Measurements from ENCODE around the gene ITCH.
"Not testable (repeated sequence)": the region's sequence is repeated elsewhere in the genome, so short reads cannot be mapped to it uniquely, and the experiment has no call there.

ITCH gene

DNA sequence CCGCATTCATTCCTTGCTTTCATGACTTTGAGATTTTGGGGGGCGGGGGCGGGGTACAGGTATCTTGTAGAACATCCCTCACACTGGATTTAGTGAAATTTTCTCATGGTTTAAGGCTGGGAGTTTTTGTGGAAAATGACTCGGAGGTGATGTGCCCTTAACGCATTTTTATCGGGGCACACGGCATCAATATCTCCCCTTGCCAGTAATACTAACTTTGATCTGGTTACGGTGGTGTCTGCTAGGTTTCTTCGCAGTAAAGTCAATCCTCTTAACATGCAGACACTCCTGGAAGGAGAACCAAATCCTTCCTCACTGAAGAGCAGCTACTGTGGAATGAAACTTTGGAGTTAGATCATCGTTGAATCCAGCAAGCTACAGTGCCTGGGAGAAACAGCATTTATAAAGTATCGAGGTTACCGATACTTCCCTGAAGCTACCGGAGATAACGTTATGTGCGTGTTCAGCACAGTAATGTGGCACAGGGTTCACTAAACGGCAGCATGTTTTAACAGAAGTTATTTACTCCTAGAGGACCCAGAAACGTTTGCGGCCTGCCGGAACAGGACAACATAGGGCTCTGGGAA lies 151.9 kb downstream of the ITCH start:
- no peak for DNase-seq (ENCODE audit: low read depth, low spot score)
- ChIA-PET CTCF (interaction anchor here (0.6 to 4.0 kb wide), 3 partner anchors 82 to 255 kb away, joined by 3 to 67 read pairs (median 3); no protein-coding TSS in a partner anchor), POLR2A (no interaction called here)
- peak overlapping the region; percentile 88 for H3K4me3 ChIP-seq (ENCODE audit: low read depth, low read length)
- TF ChIP-seq, protein P1, sequence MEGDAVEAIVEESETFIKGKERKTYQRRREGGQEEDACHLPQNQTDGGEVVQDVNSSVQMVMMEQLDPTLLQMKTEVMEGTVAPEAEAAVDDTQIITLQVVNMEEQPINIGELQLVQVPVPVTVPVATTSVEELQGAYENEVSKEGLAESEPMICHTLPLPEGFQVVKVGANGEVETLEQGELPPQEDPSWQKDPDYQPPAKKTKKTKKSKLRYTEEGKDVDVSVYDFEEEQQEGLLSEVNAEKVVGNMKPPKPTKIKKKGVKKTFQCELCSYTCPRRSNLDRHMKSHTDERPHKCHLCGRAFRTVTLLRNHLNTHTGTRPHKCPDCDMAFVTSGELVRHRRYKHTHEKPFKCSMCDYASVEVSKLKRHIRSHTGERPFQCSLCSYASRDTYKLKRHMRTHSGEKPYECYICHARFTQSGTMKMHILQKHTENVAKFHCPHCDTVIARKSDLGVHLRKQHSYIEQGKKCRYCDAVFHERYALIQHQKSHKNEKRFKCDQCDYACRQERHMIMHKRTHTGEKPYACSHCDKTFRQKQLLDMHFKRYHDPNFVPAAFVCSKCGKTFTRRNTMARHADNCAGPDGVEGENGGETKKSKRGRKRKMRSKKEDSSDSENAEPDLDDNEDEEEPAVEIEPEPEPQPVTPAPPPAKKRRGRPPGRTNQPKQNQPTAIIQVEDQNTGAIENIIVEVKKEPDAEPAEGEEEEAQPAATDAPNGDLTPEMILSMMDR (IDR thresholded peaks at IDR 0.05; ENCODE audit: insufficient read depth, low read length, missing control alignments): no peak

DNA sequence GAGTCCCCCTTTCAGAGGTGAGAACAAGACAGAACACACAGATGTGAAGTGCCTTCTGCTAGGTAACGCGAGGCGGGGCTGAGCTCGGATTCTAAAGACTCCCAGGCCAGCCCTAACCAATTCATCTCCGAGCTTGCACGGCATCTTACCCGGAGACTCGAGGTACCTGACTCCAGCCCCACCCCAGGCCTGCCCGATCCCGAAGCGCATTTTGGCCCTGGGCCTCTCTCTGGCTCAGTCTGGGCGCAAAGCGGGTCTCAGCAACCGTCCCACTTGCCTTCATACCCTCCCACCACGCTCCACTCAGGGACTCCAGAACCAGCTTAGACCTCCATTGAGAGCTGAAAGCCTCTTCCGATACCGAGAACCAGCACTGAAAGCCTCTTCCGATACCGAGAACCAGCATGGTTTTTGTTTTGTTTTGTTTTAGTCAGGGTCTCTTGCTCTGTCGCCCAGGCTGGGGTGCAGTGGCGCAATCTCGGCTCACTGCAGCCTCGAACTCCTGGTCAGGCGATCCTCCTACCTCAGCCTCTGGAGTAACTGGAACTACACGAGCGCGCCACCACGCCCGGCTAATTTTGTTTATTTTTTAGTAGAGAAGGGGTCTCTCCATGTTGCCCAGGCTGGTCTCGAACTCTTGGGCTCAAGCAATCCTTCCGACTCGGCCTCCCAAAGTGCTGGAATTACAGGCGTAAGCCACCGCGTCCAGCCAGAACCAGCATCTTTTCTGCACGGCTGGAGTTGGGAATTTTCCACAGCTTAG lies 152.6 kb downstream of the ITCH start:
- TF ChIP-seq, protein P1 (IDR thresholded peaks at IDR 0.05; ENCODE audit: insufficient read depth, low read length, missing control alignments): no peak
- H3K4me3 ChIP-seq (ENCODE audit: low read depth, low read length): peak overlapping the region; percentile 88
- no peak for DNase-seq (ENCODE audit: low read depth, low spot score)
- ChIA-PET CTCF (interaction anchor here (0.6 to 4.0 kb wide), 5 partner anchors 23 to 254 kb away, joined by 3 to 67 read pairs (median 5); no protein-coding TSS in a partner anchor), POLR2A (interaction anchor here (0.9 to 1.9 kb wide), 4 partner anchors 10 to 153 kb away, joined by 3 to 6 read pairs (median 4); partner anchors contain the start of gene ITCH)

DNA sequence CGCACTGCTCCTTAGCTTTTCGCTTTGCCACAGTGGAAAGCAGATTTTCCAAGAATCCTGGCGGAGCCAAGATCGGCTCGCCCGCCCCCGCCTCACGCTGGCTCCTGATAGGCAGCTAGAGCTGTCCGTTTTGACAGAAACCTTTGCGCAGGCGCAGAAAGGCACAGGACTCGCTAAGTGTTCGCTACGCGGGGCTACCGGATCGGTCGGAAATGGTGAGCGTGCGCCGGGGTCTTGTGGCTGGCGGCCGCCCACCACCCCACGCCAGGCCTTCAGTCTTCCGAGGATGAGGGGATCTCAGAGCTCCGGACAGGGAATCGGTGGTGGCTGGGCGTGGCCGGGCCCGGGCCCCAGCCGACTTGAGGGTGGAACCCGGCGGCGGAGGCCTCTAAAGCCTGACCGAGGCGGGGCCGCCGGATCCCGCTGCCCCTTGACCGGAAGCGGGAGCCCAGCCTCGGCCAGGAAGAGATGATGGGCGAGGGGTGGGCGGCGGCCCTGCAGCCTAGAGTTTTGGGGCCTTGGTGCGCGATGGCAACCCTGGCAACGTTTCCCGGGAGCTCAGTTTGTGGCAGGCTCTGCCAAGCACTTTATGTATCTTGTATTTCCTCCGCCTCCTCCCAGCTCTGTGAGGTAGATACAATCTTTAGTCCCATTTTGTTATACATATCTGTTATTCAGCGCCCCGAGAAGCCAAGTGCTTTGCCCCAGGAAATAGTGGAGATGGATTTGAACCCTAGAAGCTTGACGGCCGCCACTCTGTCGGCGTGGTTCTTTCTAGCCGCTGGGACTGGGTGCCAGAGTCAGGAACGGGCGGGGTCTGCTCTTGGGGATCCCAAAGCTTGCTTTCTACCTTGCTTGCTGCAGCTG lies 153.4 kb downstream of the ITCH start, which contains the start of gene DYNLRB1:
Gene DYNLRB1 (plus strand): TSS at position 176 of the 867 bp plus-strand sequence. CDS start 37 bp downstream, at position 213.
- CTCF ChIA-PET: interaction anchor here (1.1 to 4.0 kb wide), 7 partner anchors 9 to 325 kb away, joined by 3 to 67 read pairs (median 6); no protein-coding TSS in a partner anchor
- DNase-seq (ENCODE audit: low read depth, low spot score): peak; percentile 82
- peak within 1 kb of the TSS; percentile 88 for H3K4me3 ChIP-seq (ENCODE audit: low read depth, low read length)
- TF ChIP-seq, protein P1 (IDR thresholded peaks at IDR 0.05; ENCODE audit: insufficient read depth, low read length, missing control alignments): no peak
- POLR2A ChIA-PET: interaction anchor here (0.9 to 1.9 kb wide), 5 partner anchors 9 to 154 kb away, joined by 3 to 6 read pairs (median 5); partner anchors contain the start of gene ITCH

DNA sequence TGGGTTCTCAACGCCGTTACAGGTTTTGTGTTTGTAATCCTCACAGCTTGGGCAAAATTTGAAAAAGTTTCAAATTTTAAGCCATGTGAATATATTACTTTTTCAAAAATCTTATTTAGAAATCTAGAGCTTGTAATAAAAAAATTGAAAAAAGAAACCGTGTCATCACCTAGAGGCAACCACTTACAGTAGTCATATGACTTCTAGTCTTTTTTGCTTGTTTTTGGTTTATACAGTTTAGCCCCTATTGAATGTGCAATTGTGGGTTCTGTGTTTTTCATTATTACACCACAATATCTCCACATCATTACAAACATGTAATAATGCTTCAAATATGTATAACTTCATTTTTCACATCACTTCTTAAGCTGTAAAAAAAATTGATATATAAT lies 154.0 kb downstream of the ITCH start:
- ChIA-PET POLR2A (interaction anchor here (1.2 to 1.9 kb wide), 3 partner anchors 11 to 154 kb away, joined by 5 to 6 read pairs (median 6); partner anchors contain the start of gene ITCH), CTCF (interaction anchor here (0.6 to 4.0 kb wide), 7 partner anchors 8 to 326 kb away, joined by 3 to 67 read pairs (median 6); no protein-coding TSS in a partner anchor)
- H3K4me3 ChIP-seq (ENCODE audit: low read depth, low read length): peak overlapping the region; percentile 88
- TF ChIP-seq, protein P1 (IDR thresholded peaks at IDR 0.05; ENCODE audit: insufficient read depth, low read length, missing control alignments): no peak
- no peak for DNase-seq (ENCODE audit: low read depth, low spot score)

DNA sequence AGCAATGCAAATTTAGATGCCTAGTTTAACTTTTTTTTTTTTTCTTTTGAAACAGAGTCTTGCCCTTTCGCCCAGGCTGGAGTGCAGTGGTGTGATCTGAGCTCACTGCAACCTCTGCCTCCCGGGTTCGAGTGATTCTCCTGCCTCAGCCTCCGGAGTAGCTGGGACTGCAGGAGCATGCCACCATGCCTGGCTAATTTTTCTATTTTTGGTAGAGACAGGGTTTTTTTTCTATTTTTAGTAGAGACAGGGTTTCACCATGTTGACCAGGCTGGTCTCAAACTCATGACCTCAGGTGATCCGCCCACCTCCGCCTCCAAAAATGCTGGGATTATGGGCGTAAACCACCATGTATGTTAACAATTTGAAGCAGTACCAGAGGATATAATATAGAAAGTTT lies 155.8 kb downstream of the ITCH start:
- DNase-seq (ENCODE audit: low read depth, low spot score); H3K4me3 ChIP-seq (ENCODE audit: low read depth, low read length); POLR2A ChIA-PET: not testable (repeated sequence)
- CTCF ChIA-PET: interaction anchor here (0.5 kb wide), 1 partner anchor 206 kb away, joined by 4 read pairs; no protein-coding TSS in a partner anchor

DNA sequence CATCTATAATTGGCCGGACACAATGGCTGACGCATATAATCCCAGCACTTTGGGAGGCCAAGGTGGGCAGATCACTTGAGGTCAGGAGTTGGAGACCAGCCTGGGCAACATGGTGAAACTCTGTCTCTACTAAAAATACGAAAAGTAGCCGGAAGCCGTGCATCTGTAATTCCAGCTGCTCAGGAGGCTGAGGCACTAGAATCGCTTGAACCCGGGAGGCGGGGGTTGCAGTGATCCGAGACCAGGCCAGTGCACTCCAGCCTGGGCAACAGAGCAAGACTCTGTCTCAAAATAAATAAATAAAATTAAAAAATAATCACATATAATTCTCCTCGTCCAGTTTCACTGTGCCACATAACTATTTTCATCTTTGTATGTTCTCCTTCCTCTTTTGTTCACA lies 156.8 kb downstream of the ITCH start:
- DNase-seq (ENCODE audit: low read depth, low spot score); H3K4me3 ChIP-seq (ENCODE audit: low read depth, low read length); POLR2A ChIA-PET: not testable (repeated sequence)
- CTCF ChIA-PET: interaction anchor here (10.3 kb wide), 1 partner anchor 207 kb away, joined by 99 read pairs; no protein-coding TSS in a partner anchor
